Neural cell (in vitro differentiated cells): ENCODE measurements around the gene UBASH3A. TPM values are rescaled to one million over a fixed set of nuclear protein-coding genes. Genes with fewer than 3 reads are reported as not detected.

ENCODE experiments used
- H2AFZ ChIP-seq: fragments of 200-600, 300-800 bp; sonication (generic), shearing (Covaris generic); 2 replicates; pipeline ENCODE4 v1.6.0; 2014; ENCODE audit warnings: low read depth, mild to moderate bottlenecking, antibody characterized with exemption, low read length, moderate library complexity
- H3F3A ChIP-seq: fragments of 200-600 bp; shearing (Covaris generic); 2 replicates; pipeline ENCODE4 v1.6.1; 2016; ENCODE audit warnings: mild to moderate bottlenecking, moderate library complexity, mixed read lengths, antibody characterized with exemption, low read length; ENCODE audit not compliant: insufficient read depth, poor library complexity, severe bottlenecking
- H3K27ac ChIP-seq: fragments of 200-600, 300-800 bp; sonication (generic), shearing (Covaris generic); 2 replicates; pipeline ENCODE4 v1.5.1; 2014; ENCODE audit warnings: mild to moderate bottlenecking, low read length, moderate library complexity
- H3K27me3 ChIP-seq: fragments of 300-800, 200-600 bp; sonication (generic), shearing (Covaris generic); 2 replicates; pipeline ENCODE4 v1.6.0; 2014; ENCODE audit warnings: mild to moderate bottlenecking, low read depth, low read length, moderate library complexity; ENCODE audit not compliant: insufficient read depth
- H3K36me3 ChIP-seq: fragments of 300-800, 200-600 bp; sonication (generic), shearing (Covaris generic); 2 replicates; pipeline ENCODE4 v1.5.1; 2014; ENCODE audit warnings: mild to moderate bottlenecking, antibody characterized with exemption, low read length, moderate library complexity; ENCODE audit not compliant: insufficient read depth
- H3K4me2 ChIP-seq: fragments of 300-800, 200-600 bp; sonication (generic), shearing (Covaris generic); 2 replicates; pipeline ENCODE4 v1.6.0; 2014; ENCODE audit warnings: mild to moderate bottlenecking, low read length
- H3K4me3 ChIP-seq: fragments of 300-800, 200-600 bp; sonication (generic), shearing (Covaris generic); 2 replicates; pipeline ENCODE4 v1.5.1; 2014; ENCODE audit warnings: mild to moderate bottlenecking, low read length, moderate library complexity
- H3K79me2 ChIP-seq: fragments of 200-600 bp; shearing (Covaris generic); replicated peaks from 2 replicates; pipeline ENCODE4 v1.6.0; 2014; ENCODE audit warnings: mild to moderate bottlenecking, low read length, moderate library complexity; ENCODE audit not compliant: insufficient read depth
- H3K9ac ChIP-seq: fragments of 300-800, 200-600 bp; sonication (generic), shearing (Covaris generic); 2 replicates; pipeline ENCODE4 v1.6.1; 2016; ENCODE audit warnings: mild to moderate bottlenecking, low read length, mixed read lengths
- H3K9me2 ChIP-seq: fragments of 200-600 bp; shearing (Covaris generic); 2 replicates; pipeline ENCODE4 v1.6.1; 2016; ENCODE audit warnings: mild to moderate bottlenecking, low read length, mixed read lengths; ENCODE audit not compliant: insufficient read depth
- H3K9me3 ChIP-seq: fragments of 200-600, 300-800 bp; sonication (generic), shearing (Covaris generic); 2 replicates; pipeline ENCODE4 v1.6.1; 2016; ENCODE audit warnings: mild to moderate bottlenecking, mixed run types, low read length, moderate library complexity, mixed read lengths
- H4K20me1 ChIP-seq: fragments of 200-600 bp; shearing (Covaris generic); 2 replicates; pipeline ENCODE4 v1.6.1; 2016; ENCODE audit warnings: mild to moderate bottlenecking, mixed run types; ENCODE audit not compliant: insufficient read depth
- CTCF ChIP-seq: fragments of 450-650 bp; IDR thresholded peaks from 2 replicates; pipeline ENCODE4 v1.5.1; 2014; ENCODE audit warnings: antibody characterized with exemption, mild to moderate bottlenecking, moderate library complexity; ENCODE audit not compliant: poor library complexity, severe bottlenecking
- EP300 ChIP-seq: fragments of 450-650 bp; conservative IDR thresholded peaks from 2 replicates; pipeline ENCODE4 v1.6.1; 2014; ENCODE audit warnings: antibody characterized with exemption, mild to moderate bottlenecking, moderate library complexity; ENCODE audit not compliant: poor library complexity, severe bottlenecking
- EZH2 ChIP-seq: fragments of 200-600, 300-800 bp; shearing (Covaris generic), sonication (generic); IDR thresholded peaks from 2 replicates; pipeline ENCODE4 v1.6.1; 2014; ENCODE audit warnings: antibody characterized with exemption, low read length, borderline replicate concordance, mild to moderate bottlenecking; ENCODE audit not compliant: insufficient read depth, poor library complexity, severe bottlenecking
- MXI1 ChIP-seq: fragments of 450-650 bp; conservative IDR thresholded peaks from 2 replicates; pipeline ENCODE4 v1.6.1; 2014; ENCODE audit warnings: antibody characterized with exemption, mild to moderate bottlenecking; ENCODE audit not compliant: poor library complexity, severe bottlenecking
- POLR2AphosphoS5 ChIP-seq: IDR thresholded peaks from 2 replicates; pipeline ENCODE4 v1.6.1; 2012
- RAD21 ChIP-seq: fragments of 450-650 bp; conservative IDR thresholded peaks from 2 replicates; pipeline ENCODE4 v1.6.1; 2014; ENCODE audit warnings: antibody characterized with exemption, mild to moderate bottlenecking, moderate library complexity
- SMC3 ChIP-seq: fragments of 450-650 bp; conservative IDR thresholded peaks from 2 replicates; pipeline ENCODE4 v1.6.1; 2014; ENCODE audit warnings: antibody characterized with exemption, mild to moderate bottlenecking, moderate library complexity; ENCODE audit not compliant: poor library complexity
- TAF1 ChIP-seq: IDR thresholded peaks from 2 replicates; pipeline ENCODE4 v1.6.1; 2012; ENCODE audit warnings: low read depth
- polyA plus RNA-seq: library from polyadenylated mRNA; depleted of rRNA; stranded (reverse); fragments of >200 nt; gene quantifications from 2 replicates; pipeline ENCODE4 v1.2.3, GENCODE V29; 2014
- TF ChIP-seq, protein P1 (sequence below): IDR thresholded peaks from 2 replicates; pipeline ENCODE4 v1.6.1; 2012; ENCODE audit warnings: borderline replicate concordance

The UBASH3A gene
- polyA plus RNA-seq, 1 donor from 2014 or later: not detected

- H3K27ac ChIP-seq: no peak overlapping the region
- no peaks in the 10 kb centered on the region for H3K79me2 ChIP-seq
- H3K9me3 ChIP-seq: no peaks in the 10 kb centered on the region
- no peak overlapping the region for H3K4me3 ChIP-seq
- TF ChIP-seq CTCF (no peak), TAF1 (no peak), POLR2AphosphoS5 (no peak), SMC3 (no peak), EP300 (no peak), EZH2 (no peak), MXI1 (no peak)
- TF ChIP-seq, protein P1, sequence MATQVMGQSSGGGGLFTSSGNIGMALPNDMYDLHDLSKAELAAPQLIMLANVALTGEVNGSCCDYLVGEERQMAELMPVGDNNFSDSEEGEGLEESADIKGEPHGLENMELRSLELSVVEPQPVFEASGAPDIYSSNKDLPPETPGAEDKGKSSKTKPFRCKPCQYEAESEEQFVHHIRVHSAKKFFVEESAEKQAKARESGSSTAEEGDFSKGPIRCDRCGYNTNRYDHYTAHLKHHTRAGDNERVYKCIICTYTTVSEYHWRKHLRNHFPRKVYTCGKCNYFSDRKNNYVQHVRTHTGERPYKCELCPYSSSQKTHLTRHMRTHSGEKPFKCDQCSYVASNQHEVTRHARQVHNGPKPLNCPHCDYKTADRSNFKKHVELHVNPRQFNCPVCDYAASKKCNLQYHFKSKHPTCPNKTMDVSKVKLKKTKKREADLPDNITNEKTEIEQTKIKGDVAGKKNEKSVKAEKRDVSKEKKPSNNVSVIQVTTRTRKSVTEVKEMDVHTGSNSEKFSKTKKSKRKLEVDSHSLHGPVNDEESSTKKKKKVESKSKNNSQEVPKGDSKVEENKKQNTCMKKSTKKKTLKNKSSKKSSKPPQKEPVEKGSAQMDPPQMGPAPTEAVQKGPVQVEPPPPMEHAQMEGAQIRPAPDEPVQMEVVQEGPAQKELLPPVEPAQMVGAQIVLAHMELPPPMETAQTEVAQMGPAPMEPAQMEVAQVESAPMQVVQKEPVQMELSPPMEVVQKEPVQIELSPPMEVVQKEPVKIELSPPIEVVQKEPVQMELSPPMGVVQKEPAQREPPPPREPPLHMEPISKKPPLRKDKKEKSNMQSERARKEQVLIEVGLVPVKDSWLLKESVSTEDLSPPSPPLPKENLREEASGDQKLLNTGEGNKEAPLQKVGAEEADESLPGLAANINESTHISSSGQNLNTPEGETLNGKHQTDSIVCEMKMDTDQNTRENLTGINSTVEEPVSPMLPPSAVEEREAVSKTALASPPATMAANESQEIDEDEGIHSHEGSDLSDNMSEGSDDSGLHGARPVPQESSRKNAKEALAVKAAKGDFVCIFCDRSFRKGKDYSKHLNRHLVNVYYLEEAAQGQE: no peak
- no peaks in the 10 kb centered on the region for H3K27me3 ChIP-seq
- no peaks in the 10 kb centered on the region for H4K20me1 ChIP-seq
- H3K36me3 ChIP-seq: no peaks in the 10 kb centered on the region
- no peak overlapping the region for H3K4me2 ChIP-seq
- H3F3A ChIP-seq: no peaks in the 10 kb centered on the region
- H3K9ac ChIP-seq: no peak overlapping the region
- no peak overlapping the region for H2AFZ ChIP-seq
- no peaks in the 10 kb centered on the region for H3K9me2 ChIP-seq
Observed at GRCh38 chr21:42459546-42460215, 56.0 kb downstream of the UBASH3A start.

DNA sequence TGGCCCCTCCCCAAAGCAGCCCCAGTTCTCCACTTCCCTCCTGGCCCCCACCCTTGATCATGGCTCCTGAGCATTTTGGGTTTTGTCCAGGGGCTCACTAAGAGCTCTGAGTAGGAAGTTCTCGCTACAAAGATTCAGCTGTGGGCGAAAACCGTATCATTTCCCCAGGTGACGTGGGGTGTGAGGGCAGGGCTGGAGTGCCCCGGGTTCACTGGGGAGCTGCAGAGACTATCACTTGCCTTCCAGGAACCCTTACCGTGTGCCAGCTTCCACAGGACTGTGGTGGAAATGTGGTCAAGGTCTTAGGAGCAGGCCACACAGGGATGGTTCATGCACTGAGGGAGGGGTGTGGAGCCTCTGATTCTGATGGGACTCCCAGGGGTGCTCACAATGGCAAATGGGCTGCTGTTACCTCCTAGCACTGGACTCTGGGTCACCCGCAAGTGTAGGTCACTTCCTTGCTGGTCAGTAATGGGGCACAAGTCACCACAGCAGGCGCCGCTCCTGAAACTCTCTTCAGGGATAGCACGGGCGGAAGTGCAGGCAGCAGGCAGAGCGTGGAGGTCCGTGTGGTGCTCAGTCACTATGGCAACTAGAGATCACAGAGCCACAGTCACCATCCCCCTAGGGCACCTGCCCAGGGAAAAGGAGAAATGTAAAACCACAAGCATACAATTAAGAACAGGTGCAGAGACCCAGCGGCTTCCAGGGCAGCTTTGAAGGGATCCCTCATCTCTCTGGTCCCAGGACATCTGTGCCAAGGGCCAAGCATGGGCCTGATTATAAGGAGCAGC, 56.9 kb downstream of the UBASH3A start:
- H3F3A ChIP-seq: no peaks in the 10 kb centered on the region
- TF ChIP-seq EZH2 (no peak), POLR2AphosphoS5 (no peak), MXI1 (peak; percentile 26), CTCF (no peak), RAD21 (peak; percentile 30), TAF1 (no peak), EP300 (no peak)
- TF ChIP-seq, protein P1: no peak
- no peaks in the 10 kb centered on the region for H3K36me3 ChIP-seq
- H3K79me2 ChIP-seq: no peaks in the 10 kb centered on the region
- H3K4me3 ChIP-seq: no peak overlapping the region
- peak overlapping the region; percentile 50 for H3K27ac ChIP-seq
- H3K9me2 ChIP-seq: no peaks in the 10 kb centered on the region
- H2AFZ ChIP-seq: peak overlapping the region; percentile 25
- no peaks in the 10 kb centered on the region for H4K20me1 ChIP-seq
- no peak overlapping the region for H3K4me2 ChIP-seq
- H3K27me3 ChIP-seq: no peaks in the 10 kb centered on the region
- no peaks in the 10 kb centered on the region for H3K9me3 ChIP-seq
- H3K9ac ChIP-seq: no peak overlapping the region
